Right lobe of liver (tissue), 6 donors: Measurements from ENCODE around the gene CFLAR. TPM values are rescaled to one million over a fixed set of nuclear protein-coding genes. Genes with fewer than 3 reads are reported as not detected.
"Not testable (repeated sequence)": the region's sequence is repeated elsewhere in the genome, so short reads cannot be mapped to it uniquely, and the experiment has no call there.

Experiments
- ATAC-seq, 4 donors: fragments of 200-7000 bp; cut with Tn5 transposase; one replicate each; pipeline ENCODE4 v1.9.1; 2020; ENCODE audit warnings: mild to moderate bottlenecking in 4 of 4, moderate library complexity in 4 of 4
- DNase-seq, 3 donors: peaks; one replicate each; pipeline ENCODE4 v3.0.0-alpha.2; 2020
- H3K27ac ChIP-seq, 3 donors: fragments of 200-600 bp; one replicate each; pipeline ENCODE4 v1.8.0; 2022
- H3K27me3 ChIP-seq, 2 donors: fragments of 200-600 bp; one replicate each; pipeline ENCODE4 v1.8.0; 2022
- H3K36me3 ChIP-seq, 4 donors: fragments of 200-600 bp; sonication (generic) in 1 of 4; one replicate each; pipeline versions ENCODE4 v1.5.1 to v1.8.0; 2017 to 2022; ENCODE audit warnings: control low read depth in 1 of 4
- H3K4me1 ChIP-seq, 4 donors: fragments of 200-600 bp; sonication (generic) in 1 of 4; one replicate each; pipeline versions ENCODE4 v1.5.1 to v1.8.0; 2017 to 2022; ENCODE audit warnings: control low read depth in 1 of 4
- H3K4me3 ChIP-seq, 3 donors: fragments of 200-600 bp; one replicate each; pipeline ENCODE4 v1.8.0; 2022
- H3K9me3 ChIP-seq, 4 donors: fragments of 200-600 bp; sonication (generic) in 1 of 4; one replicate each; pipeline versions ENCODE4 v1.5.1 to v1.8.0; 2017 to 2022; ENCODE audit warnings: control low read depth in 1 of 4
- CTCF ChIP-seq, 4 donors: fragments of 200-600 bp in 3 of 4; fragments of 450-650 bp in 1 of 4; IDR thresholded peaks; one replicate each; pipeline versions ENCODE4 v1.5.1 to v1.8.0; 2016 to 2022; ENCODE audit warnings: antibody characterized with exemption in 4 of 4, mild to moderate bottlenecking in 2 of 4
- POLR2A ChIP-seq: fragments of 450-650 bp; IDR thresholded peaks from one replicate; pipeline ENCODE4 v1.6.1; 2017; ENCODE audit warnings: antibody characterized with exemption, mild to moderate bottlenecking
- WGBS: methylation state at CpG from one replicate; pipeline ENCODE4 v1.1.6; 2018; ENCODE audit warnings: low coverage, low lambda C conversion rate; ENCODE audit not compliant: insufficient coverage; ENCODE audit errors: missing lambda C conversion rate; 5-methylcytosine and 5-hydroxymethylcytosine counted together
- intact Hi-C, 2 donors: fragments of 100-400 bp; cut with DNase I; formaldehyde crosslinking; loops; one replicate each; pipeline versions ENCODE4 v1.11.2 to v1.14.1; 2022
- total RNA-seq, 6 experiments: library from RNA; depleted of rRNA in 2 of 6; stranded (reverse); fragments of >200 nt in 2 of 6; fragmentation: NEBNext Ultra II Directional in 3 of 6; extraction: Animal tissue kit (Norgen Biotek cat#: 25700) in 3 of 6; gene quantifications; one replicate each; pipeline versions ENCODE4 v1.1.0 to v1.2.4, GENCODE V29; 2016 to 2023
- donor health status: DM: no; HTN: yes; CAD: no.
- donor health status: DM: no; HTN: no; CAD: no.
- donor health status: DM: no; HTN: no; CAD: no.
- donor health status: DM: no; HTN: yes; CAD: no.
- donor health status: DM: no; HTN: yes; CAD: no.

The CFLAR gene
- total RNA-seq, 6 experiments from 2014 or later: 50.2 to 85.4 (median 66.3) TPM

GRCh38 chr2:201180010-201180409 is 64.0 kb downstream of the CFLAR start:
- TF ChIP-seq CTCF (IDR thresholded peaks at IDR 0.05) (no peak), POLR2A (no peak)
- no peak overlapping the region for H3K27ac ChIP-seq
- intact Hi-C loops: no loop called here
- WGBS: 43% methylated on average over 3 of the region's 3 CpGs
- H3K36me3 ChIP-seq: no peaks in the 10 kb centered on the region
- no peaks in the 10 kb centered on the region for H3K9me3 ChIP-seq
- H3K27me3 ChIP-seq: no peaks in the 10 kb centered on the region
- DNase-seq (no peak), ATAC-seq (no peak)
- peaks cover 0 to 11% (median 0%) of the 10 kb centered on the region in 4 donors for H3K4me1 ChIP-seq
- no peak overlapping the region for H3K4me3 ChIP-seq

- Histone ChIP-seq H3K4me3 (peak within 1 kb of the TSS; percentile 56 to 69 (median 63)), H3K27me3 (no peaks in the 10 kb centered on the region), H3K4me1 (peaks cover 0 to 15% (median 0%) of the 10 kb centered on the region in 4 donors), H3K9me3 (no peaks in the 10 kb centered on the region), H3K27ac (peak within 1 kb of the TSS; percentile 73 to 87 (median 81)), H3K36me3 (peaks cover 0 to 3% (median 0%) of the 10 kb centered on the region in 4 donors)
- WGBS: 14% methylated on average over 11 of the region's 11 CpGs
- DNase-seq: no peak
- TF ChIP-seq CTCF (IDR thresholded peaks at IDR 0.05) (peak; percentile 56 to 69 (median 66)), POLR2A (peak; percentile 62)
- ATAC-seq: peak; percentile 94 to 97 (median 95)
- intact Hi-C loops: no loop called here
These were observed 66.8 kb downstream of the CFLAR start, which contains the start of gene CASP10 for GRCh38 chr2:201182650-201183364. CASP10 (plus strand) TSS chr2:201183141; CDS start chr2:201185778, 2,637 bp downstream.

- H3K4me3 ChIP-seq: peak overlapping the region; percentile 56 to 69 (median 63)
- intact Hi-C loops: no loop called here
- H3K36me3 ChIP-seq: peaks cover 0 to 3% (median 0%) of the 10 kb centered on the region in 4 donors
- DNase-seq: no peak
- WGBS: 2% methylated on average over 4 of the region's 4 CpGs
- no peaks in the 10 kb centered on the region for H3K9me3 ChIP-seq
- no peak for TF ChIP-seq POLR2A
- no peak for TF ChIP-seq CTCF (IDR thresholded peaks at IDR 0.05)
- H3K4me1 ChIP-seq: peaks cover 0 to 15% (median 0%) of the 10 kb centered on the region in 4 donors
- peak overlapping the region; percentile 73 to 87 (median 81) for H3K27ac ChIP-seq
- no peaks in the 10 kb centered on the region for H3K27me3 ChIP-seq
- peak; percentile 30 to 49 (median 38) for ATAC-seq
These were observed 67.4 kb downstream of the CFLAR start for GRCh38 chr2:201183365-201183727.

GRCh38 chr2:201183835-201184234 is 67.9 kb downstream of the CFLAR start:
- H3K27ac ChIP-seq: peak overlapping the region in 2 of 3 donors; percentile 73 to 87
- H3K36me3 ChIP-seq, intact Hi-C loops, H3K27me3 ChIP-seq, DNase-seq, H3K9me3 ChIP-seq: not testable (repeated sequence)
- peak overlapping the region; percentile 56 to 69 (median 63) for H3K4me3 ChIP-seq
- peak in 3 of 4 donors; percentile 31 to 38 (median 34) for ATAC-seq
- 11% methylated on average over 2 of the region's 5 CpGs for WGBS
- H3K4me1 ChIP-seq: peaks cover 0 to 15% (median 0%) of the 10 kb centered on the region in 4 donors

GRCh38 chr2:201184248-201184647 is 68.3 kb downstream of the CFLAR start:
- DNase-seq, H3K9me3 ChIP-seq, H3K27me3 ChIP-seq, H3K36me3 ChIP-seq, intact Hi-C loops, ATAC-seq: not testable (repeated sequence)
- Histone ChIP-seq H3K4me3 (peak overlapping the region; percentile 56 to 69 (median 63)), H3K27ac (peak overlapping the region in 1 of 3 donors; percentile 87), H3K4me1 (peaks cover 0 to 15% (median 0%) of the 10 kb centered on the region in 4 donors)
- 55% methylated on average over 4 of the region's 6 CpGs for WGBS
